T-cell (primary cell): ENCODE measurements around the gene QRFP. TPM values are rescaled to one million over a fixed set of nuclear protein-coding genes. Genes with fewer than 3 reads are reported as not detected.

ENCODE experiments used
- ATAC-seq, 4 experiments: fragments of 200-7000 bp in 3 of 4; fragments of 150-1000 bp in 1 of 4; cut with Tn5 transposase; replicated peaks in 1 of 4; 1 replicate in 3 of 4; 2 replicates in 1 of 4; pipeline ENCODE4 v1.10.0; 2021; ENCODE audit warnings: moderate library complexity in 3 of 4, mild to moderate bottlenecking in 2 of 4, moderate number of reproducible peaks in 1 of 4
- CTCF ChIA-PET, 2 donors: fragments of 300-600 bp; sonication (Branson Sonifier 250); formaldehyde crosslinking; loops; one replicate each; lab custom pipeline; 2022; ENCODE audit warnings: antibody characterized with exemption in 2 of 2; lab: Charles Lee
- POLR2A ChIA-PET, 2 donors: fragments of 300-600 bp; sonication (Branson Sonifier 250); formaldehyde crosslinking; loops; one replicate each; lab custom pipeline; 2022; ENCODE audit warnings: antibody characterized with exemption in 2 of 2; lab: Charles Lee
- DNase-seq, 35 experiments: peaks; one replicate each; pipeline versions ENCODE4 v3.0.0 to v3.0.0-alpha.2; 2013 to 2023
- H3K27ac ChIP-seq: one replicate; pipeline ENCODE4 v1.5.1; 2013; ENCODE audit warnings: low read length
- H3K27me3 ChIP-seq, 2 experiments: replicated peaks in 1 of 2; 1 replicate in 1 of 2; 2 replicates in 1 of 2; pipeline versions ENCODE4 v1.6.1 to v1.7.0; 2013; ENCODE audit warnings: low read length in 1 of 2, mixed read lengths in 1 of 2; ENCODE audit not compliant: control insufficient read depth in 2 of 2, insufficient read depth in 2 of 2; ENCODE audit errors: extremely low read depth in 1 of 2
- H3K36me3 ChIP-seq, 2 donors: 1 replicate in 1 of 2; 2 replicates in 1 of 2; pipeline versions ENCODE4 v1.6.1 to v1.7.0; 2013; ENCODE audit warnings: low read length in 1 of 2; ENCODE audit not compliant: control insufficient read depth in 2 of 2, insufficient read depth in 1 of 2; ENCODE audit errors: extremely low read depth in 1 of 2
- H3K4me1 ChIP-seq, 2 experiments: 1 replicate in 1 of 2; 2 replicates in 1 of 2; pipeline versions ENCODE4 v1.6.1 to v1.7.0; 2013; ENCODE audit warnings: low read length in 2 of 2, mixed read lengths in 1 of 2; ENCODE audit not compliant: insufficient read depth in 2 of 2, control insufficient read depth in 1 of 2; ENCODE audit errors: extremely low read depth in 1 of 2
- H3K4me3 ChIP-seq, 2 donors: 1 replicate in 1 of 2; 2 replicates in 1 of 2; pipeline versions ENCODE4 v1.5.1 to v1.7.0; 2013; ENCODE audit warnings: mild to moderate bottlenecking in 2 of 2, low read length in 1 of 2, moderate library complexity in 1 of 2; ENCODE audit not compliant: control insufficient read depth in 1 of 2; ENCODE audit errors: extremely low read depth in 1 of 2
- H3K9me3 ChIP-seq: 2 replicates; pipeline ENCODE4 v1.7.0; 2013
- H3K27ac Mint-ChIP-seq, 2 donors: one replicate each; pipeline ENCODE4 v1.8.0; 2020 to 2021; ENCODE audit warnings: mild to moderate bottlenecking in 2 of 2, mixed read lengths in 2 of 2
- H3K27me3 Mint-ChIP-seq, 2 donors: one replicate each; pipeline ENCODE4 v1.8.0; 2021 to 2022; ENCODE audit warnings: mixed read lengths in 2 of 2
- H3K36me3 Mint-ChIP-seq: one replicate; pipeline ENCODE4 v1.8.0; 2021; ENCODE audit warnings: mixed read lengths
- H3K4me1 Mint-ChIP-seq, 3 donors: one replicate each; pipeline ENCODE4 v1.8.0; 2020 to 2022; ENCODE audit warnings: mixed read lengths in 3 of 3, mild to moderate bottlenecking in 1 of 3
- H3K4me3 Mint-ChIP-seq, 3 donors: one replicate each; pipeline ENCODE4 v1.8.0; 2020 to 2022; ENCODE audit warnings: mild to moderate bottlenecking in 3 of 3, mixed read lengths in 3 of 3, moderate library complexity in 3 of 3
- H3K9me3 Mint-ChIP-seq, 3 donors: one replicate each; pipeline ENCODE4 v1.8.0; 2020 to 2022; ENCODE audit warnings: mixed read lengths in 3 of 3
- WGBS: methylation state at CpG from one replicate; pipeline ENCODE4 v1.1.5; 2013; ENCODE audit warnings: missing lambda C conversion rate; ENCODE audit not compliant: insufficient coverage; 5-methylcytosine and 5-hydroxymethylcytosine counted together
- total RNA-seq, 35 experiments: library from RNA in 6 of 35; stranded (reverse) in 6 of 35; fragments of 120-200 nt in 1 of 35; gene quantifications; one replicate each; pipeline versions ENCODE4 v1.2.1 to v1.2.4 and lab custom pipeline; 2013 to 2026

QRFP gene
- total RNA-seq, 5 donors from 2014 or later (not counting 1 experiment from before 2014, with no cell fraction given), result not detected

GRCh38 chr9:130934246-130934645 is 37.6 kb upstream of the QRFP start:
- H3K27me3 ChIP-seq, result peaks cover 10 to 75% of the 10 kb centered on the region in 2 experiments
- peaks cover 43 to 69% of the 10 kb centered on the region in 2 donors for H3K27me3 Mint-ChIP-seq

GRCh38 chr9:130933114-130934046 is 36.8 kb upstream of the QRFP start:
- Mint-ChIP-seq H3K4me3 (no peak overlapping the region), H3K27me3 (peaks cover 43 to 67% of the 10 kb centered on the region in 2 donors), H3K4me1 (peaks cover 0 to 10% (median 4%) of the 10 kb centered on the region in 3 donors), H3K36me3 (no peaks in the 10 kb centered on the region), H3K9me3 (no peaks in the 10 kb centered on the region), H3K27ac (no peak overlapping the region)
- ChIA-PET POLR2A (no interaction called here), CTCF (no interaction called here)
- ATAC-seq (no peak), DNase-seq (no peak)
- 31% methylated on average over 17 of the region's 26 CpGs for WGBS
- H3K4me3 ChIP-seq, result no peak overlapping the region
- H3K9me3 ChIP-seq, result no peaks in the 10 kb centered on the region
- no peak overlapping the region for H3K27ac ChIP-seq
- no peaks in the 10 kb centered on the region for H3K36me3 ChIP-seq
- no peaks in the 10 kb centered on the region for H3K4me1 ChIP-seq
- H3K27me3 ChIP-seq, result peaks cover 10 to 81% of the 10 kb centered on the region in 2 experiments

More at GRCh38 chr9:130934246-130934645, 37.6 kb upstream of the QRFP start:
- no peaks in the 10 kb centered on the region for H3K36me3 ChIP-seq
- peaks cover 0 to 2% of the 10 kb centered on the region in 2 experiments for H3K4me1 ChIP-seq
- Mint-ChIP-seq H3K4me1 (peaks cover 0 to 12% (median 4%) of the 10 kb centered on the region in 3 donors), H3K27ac (no peak overlapping the region), H3K36me3 (no peaks in the 10 kb centered on the region), H3K9me3 (no peaks in the 10 kb centered on the region), H3K4me3 (no peak overlapping the region)
- WGBS, result 68% methylated on average over 11 of the region's 11 CpGs
- no peak overlapping the region for H3K4me3 ChIP-seq
- H3K9me3 ChIP-seq, result no peaks in the 10 kb centered on the region
- H3K27ac ChIP-seq, result no peak overlapping the region
- no peak for DNase-seq
- ChIA-PET CTCF (no interaction called here), POLR2A (no interaction called here)
- ATAC-seq, result no peak

GRCh38 chr9:130932255-130933079 is 35.9 kb upstream of the QRFP start:
- Histone ChIP-seq H3K27ac (no peak overlapping the region), H3K9me3 (no peaks in the 10 kb centered on the region), H3K4me1 (no peaks in the 10 kb centered on the region), H3K36me3 (no peaks in the 10 kb centered on the region), H3K4me3 (no peak overlapping the region), H3K27me3 (peaks cover 8 to 79% of the 10 kb centered on the region in 2 experiments)
- Mint-ChIP-seq H3K36me3 (no peaks in the 10 kb centered on the region), H3K27me3 (peaks cover 43 to 65% of the 10 kb centered on the region in 2 donors), H3K9me3 (no peaks in the 10 kb centered on the region), H3K4me1 (peaks cover 0 to 6% (median 2%) of the 10 kb centered on the region in 3 donors), H3K4me3 (no peak overlapping the region), H3K27ac (no peak overlapping the region)
- CTCF ChIA-PET, result no interaction called here
- ATAC-seq (no peak), DNase-seq (no peak)
- POLR2A ChIA-PET, result no interaction called here
- 66% methylated on average over 17 of the region's 21 CpGs for WGBS

- Mint-ChIP-seq H3K36me3 (no peaks in the 10 kb centered on the region), H3K27ac (no peak overlapping the region), H3K27me3 (peaks cover 35 to 57% of the 10 kb centered on the region in 2 donors), H3K4me3 (no peak overlapping the region), H3K9me3 (no peaks in the 10 kb centered on the region), H3K4me1 (peaks cover 0 to 2% (median under 1%) of the 10 kb centered on the region in 3 donors)
- DNase-seq, result no peak
- no peaks in the 10 kb centered on the region for H3K9me3 ChIP-seq
- no peak for ATAC-seq
- WGBS, result 83% methylated on average over 16 of the region's 20 CpGs
- POLR2A ChIA-PET, result no interaction called here
- H3K27me3 ChIP-seq, result peaks cover 3 to 71% of the 10 kb centered on the region in 2 experiments
- no peak overlapping the region for H3K4me3 ChIP-seq
- no peak overlapping the region for H3K27ac ChIP-seq
- H3K4me1 ChIP-seq, result no peaks in the 10 kb centered on the region
- no peaks in the 10 kb centered on the region for H3K36me3 ChIP-seq
- CTCF ChIA-PET, result no interaction called here
These were observed 35.1 kb upstream of the QRFP start for GRCh38 chr9:130931508-130932254.

GRCh38 chr9:130930804-130931349 is 34.3 kb upstream of the QRFP start:
- no peaks in the 10 kb centered on the region for H3K9me3 Mint-ChIP-seq
- ChIA-PET POLR2A (no interaction called here), CTCF (no interaction called here)
- no peaks in the 10 kb centered on the region for H3K4me1 ChIP-seq
- WGBS, result 89% methylated on average over 6 of the region's 15 CpGs
- ATAC-seq (no peak), DNase-seq (no peak)
- peaks cover 0 to 67% of the 10 kb centered on the region in 2 experiments for H3K27me3 ChIP-seq
- no peak overlapping the region for H3K4me3 Mint-ChIP-seq
- H3K36me3 ChIP-seq, result no peaks in the 10 kb centered on the region
- H3K36me3 Mint-ChIP-seq, result no peaks in the 10 kb centered on the region
- H3K27me3 Mint-ChIP-seq, result peaks cover 29 to 49% of the 10 kb centered on the region in 2 donors
- no peak overlapping the region for H3K27ac Mint-ChIP-seq
- H3K4me1 Mint-ChIP-seq, result peaks cover 0 to 2% (median 0%) of the 10 kb centered on the region in 3 donors
- H3K4me3 ChIP-seq, result no peak overlapping the region
- no peaks in the 10 kb centered on the region for H3K9me3 ChIP-seq
- no peak overlapping the region for H3K27ac ChIP-seq
